Astrocyte of the hippocampus (primary cell): Measurements from ENCODE around the gene RALGAPB.

Source experiments
- DNase-seq: peaks from one replicate; pipeline ENCODE4 v3.0.0; 2011; ENCODE audit warnings: low read depth, low spot score

RALGAPB gene

DNA sequence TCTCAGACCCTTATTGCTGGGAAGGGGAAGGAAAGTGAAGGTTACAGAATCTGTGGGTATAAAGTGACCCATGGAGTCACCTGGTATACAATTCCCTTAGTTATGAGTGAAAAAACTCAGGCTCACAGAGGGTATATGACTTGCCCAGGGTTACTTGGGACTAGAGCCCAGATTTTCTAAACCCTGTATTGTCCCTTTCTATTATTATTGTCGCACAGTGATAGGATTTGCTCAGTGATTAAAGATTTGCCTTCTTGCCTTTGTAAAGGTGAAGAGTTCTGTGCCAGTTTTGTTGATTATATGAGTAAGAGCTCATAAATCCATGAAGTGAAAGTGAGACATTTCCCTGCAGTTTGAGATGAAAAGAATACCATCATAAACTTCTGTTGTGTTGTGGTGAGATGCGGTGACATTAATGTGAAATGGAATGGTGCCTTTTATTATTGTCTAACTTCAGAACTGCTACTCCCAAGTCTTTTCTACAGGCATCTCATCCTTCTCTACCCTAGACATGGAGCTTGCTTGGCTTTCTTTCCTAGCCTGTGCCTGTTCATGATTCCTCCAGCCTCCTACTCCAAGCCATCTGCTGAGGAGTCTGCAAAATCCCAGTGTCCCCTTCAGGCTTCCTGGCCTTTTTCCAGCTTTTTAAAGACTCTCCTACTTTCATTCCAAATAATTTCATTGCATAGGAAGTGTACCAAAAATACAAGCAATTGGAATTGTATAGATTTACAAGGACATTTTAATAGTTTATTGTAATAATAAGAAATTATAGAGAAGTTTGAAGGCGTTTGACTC, 74.8 kb downstream of the RALGAPB start:
- peak; percentile 5 for DNase-seq

DNA sequence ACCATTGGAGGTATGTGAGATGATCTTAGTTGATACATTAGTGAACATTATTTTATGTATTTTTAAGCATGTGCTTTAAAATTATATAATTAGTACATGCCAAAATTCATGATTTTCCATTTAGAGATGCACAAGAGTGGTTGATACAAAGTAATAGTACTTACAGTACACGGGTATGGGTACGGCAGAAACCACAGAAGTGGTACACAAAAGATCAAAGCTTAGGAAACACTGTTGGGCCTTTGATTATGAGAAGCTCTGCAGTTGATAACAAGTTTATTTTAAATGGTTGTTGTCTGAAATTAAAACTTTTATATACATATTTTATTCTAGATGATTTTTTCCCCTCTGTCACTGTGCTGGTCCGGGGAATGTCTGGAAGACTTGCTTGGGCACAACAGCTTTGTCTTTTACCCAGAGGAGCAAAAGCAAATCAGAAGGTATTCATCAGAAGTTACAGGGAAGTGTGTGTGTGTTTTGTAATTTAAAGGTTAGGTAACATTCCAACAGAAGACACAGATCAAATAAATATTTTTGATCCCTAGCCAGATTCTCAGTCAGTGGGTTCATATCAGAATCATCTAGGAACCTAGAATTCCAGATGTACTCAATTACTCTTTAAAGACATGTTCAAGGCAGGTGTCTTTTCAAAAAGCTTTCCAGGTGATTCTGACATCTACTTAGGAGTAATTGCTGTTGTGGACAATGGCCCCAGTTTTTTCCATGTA, 75.9 kb downstream of the RALGAPB start:
- DNase-seq: no peak

DNA sequence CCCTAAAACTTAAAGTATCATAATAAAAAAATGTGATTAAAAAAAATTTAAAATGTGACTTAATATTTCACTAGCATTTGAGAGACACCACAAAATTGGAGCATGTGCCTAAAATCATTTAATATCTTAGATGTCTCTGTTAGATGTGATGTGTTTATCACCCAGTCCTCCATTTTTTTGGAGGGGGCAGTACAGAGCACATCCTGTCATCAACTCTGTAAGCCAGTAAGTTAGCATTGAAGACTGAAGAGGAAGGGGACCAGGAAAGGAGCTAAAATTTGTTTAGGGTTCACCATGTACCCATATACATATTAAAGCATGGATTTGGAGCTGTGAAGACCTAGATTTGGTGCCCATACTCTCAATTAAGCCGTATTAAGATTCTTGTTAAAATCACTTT, 77.6 kb downstream of the RALGAPB start:
- DNase-seq: no peak

DNA sequence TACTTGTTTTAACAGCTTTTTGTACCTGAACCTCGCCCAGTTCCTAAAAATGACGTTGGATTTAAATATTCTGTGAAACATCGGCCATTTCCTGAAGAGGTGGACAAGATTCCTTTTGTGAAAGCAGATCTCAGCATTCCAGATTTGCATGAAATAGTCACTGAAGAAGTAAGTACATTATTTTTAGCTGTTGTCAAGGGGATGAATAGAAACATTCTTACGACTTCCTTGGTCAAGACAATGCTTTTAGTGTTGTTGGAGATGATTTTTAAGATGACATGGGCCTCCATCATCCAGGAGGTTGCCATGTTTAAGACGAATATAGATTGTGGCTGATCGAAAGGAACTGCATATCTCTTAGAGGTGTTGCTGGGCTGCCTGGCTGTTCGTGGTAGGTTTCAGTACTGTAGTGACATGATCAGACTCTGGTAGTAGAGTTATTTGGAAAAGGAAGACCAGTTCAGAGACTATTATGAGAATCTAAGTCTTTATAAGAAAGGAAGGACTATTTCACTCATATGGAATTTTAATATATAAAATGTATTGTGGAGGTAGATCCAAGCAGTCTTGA, 78.5 kb downstream of the RALGAPB start:
- no peak for DNase-seq

DNA sequence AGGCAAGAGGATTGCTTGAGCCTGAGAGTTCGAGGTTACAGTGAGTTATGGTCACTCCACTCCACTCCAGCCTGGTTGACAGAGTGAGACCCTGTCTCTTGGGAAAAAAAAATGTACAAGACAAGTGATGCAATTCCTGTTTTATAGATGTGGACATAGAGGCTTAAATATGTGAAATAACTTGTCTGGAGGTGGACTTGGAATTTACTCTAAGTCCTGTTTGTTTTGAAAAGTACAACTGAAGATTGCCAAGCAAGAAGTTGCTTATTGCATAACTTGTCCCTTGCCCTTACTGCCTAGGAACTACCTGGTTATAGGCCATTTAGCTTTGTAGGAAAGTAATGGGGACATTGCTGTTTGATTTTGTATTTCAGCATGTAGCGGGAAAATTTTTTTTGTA, 82.3 kb downstream of the RALGAPB start:
- DNase-seq: no peak

DNA sequence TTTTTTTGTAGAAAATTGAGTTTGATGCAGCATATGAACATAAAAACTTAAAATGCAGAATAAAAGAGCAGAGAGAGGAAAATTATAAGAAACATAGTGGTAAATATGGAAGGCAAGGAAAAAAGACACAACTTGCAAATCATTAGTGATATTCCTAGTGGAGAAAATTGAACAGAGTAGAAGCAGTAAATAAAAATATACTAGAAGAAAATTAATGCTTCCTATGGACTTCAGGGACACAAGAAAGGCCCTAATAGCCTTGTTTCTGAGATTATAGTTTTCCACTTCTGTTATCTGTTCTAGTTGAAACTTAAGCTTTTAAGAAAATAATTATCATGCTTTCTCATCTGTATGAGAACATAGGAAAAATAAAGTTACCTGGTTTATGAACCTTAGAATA, 82.8 kb downstream of the RALGAPB start:
- no peak for DNase-seq

DNA sequence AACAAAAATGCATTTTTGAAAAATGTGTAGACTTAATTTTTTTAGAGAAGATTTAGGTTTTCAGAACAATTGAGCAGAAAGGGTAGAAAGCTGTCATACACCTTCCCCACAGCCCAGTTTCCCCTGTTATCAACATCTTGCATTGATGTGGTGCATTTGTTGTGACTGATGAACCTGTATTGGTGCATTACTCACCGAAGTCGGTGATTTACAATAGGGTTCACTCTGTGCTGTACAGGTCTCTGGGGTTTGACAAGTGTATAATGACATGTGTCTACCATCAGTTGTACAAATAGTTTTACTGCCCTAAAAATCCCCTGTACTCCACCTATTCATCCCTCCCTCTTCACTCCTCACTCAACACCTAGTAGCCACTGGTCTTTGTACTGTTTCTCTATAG, 84.5 kb downstream of the RALGAPB start:
- DNase-seq: no peak

DNA sequence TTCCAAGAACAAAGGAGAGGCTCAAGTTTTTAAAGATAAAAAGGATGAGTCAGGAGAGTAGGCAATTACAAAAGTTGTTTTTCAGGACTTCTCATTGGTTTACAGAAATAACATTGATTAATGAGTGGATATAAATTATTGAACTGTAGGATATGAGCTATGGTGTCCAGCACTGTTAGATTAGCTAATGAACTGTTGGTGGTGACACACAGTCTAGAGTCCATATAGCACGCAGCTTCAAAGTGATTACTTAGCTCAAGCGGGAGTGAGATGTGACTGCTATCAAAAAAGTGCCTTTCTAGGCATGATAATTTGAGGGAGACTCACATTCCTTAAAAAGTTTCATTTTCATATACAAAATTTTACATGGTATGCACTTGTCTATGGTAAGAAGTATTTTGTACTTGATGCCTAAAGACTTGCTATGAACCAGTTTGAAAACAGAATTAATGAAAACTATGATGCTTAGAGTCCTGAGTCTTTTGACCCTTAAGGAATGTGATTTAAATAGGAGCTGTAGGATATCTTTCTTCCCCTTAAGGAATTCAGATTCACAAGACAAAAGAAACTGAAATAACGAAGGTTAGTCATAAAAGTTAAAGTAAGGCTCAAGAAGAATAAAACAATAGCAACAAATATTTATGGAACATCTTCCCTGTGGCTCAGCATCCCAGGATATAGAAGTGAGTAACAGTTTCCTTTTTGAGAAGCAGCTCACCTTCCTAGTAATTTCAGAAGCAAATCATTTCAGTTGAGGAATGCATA, 86.1 kb downstream of the RALGAPB start:
- DNase-seq: no peak

DNA sequence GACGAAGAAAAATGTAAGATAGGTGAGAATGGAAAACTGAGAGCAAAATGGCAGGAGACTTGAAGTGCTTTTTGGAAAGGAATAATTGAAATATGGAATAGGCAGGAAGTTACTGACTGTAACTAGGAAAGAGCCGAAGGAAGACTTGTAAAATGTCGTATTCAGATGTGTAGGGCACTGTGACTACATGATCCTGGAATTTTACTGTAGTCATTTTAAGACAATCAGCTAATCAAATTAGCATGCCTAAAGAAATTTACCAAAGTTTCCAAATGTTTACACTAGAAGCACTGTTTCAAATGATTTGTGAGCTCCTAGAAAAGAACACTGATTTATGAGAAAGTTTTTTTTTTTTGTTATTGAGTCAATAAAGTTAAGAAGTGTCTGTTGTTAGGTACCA, 87.1 kb downstream of the RALGAPB start:
- no peak for DNase-seq

DNA sequence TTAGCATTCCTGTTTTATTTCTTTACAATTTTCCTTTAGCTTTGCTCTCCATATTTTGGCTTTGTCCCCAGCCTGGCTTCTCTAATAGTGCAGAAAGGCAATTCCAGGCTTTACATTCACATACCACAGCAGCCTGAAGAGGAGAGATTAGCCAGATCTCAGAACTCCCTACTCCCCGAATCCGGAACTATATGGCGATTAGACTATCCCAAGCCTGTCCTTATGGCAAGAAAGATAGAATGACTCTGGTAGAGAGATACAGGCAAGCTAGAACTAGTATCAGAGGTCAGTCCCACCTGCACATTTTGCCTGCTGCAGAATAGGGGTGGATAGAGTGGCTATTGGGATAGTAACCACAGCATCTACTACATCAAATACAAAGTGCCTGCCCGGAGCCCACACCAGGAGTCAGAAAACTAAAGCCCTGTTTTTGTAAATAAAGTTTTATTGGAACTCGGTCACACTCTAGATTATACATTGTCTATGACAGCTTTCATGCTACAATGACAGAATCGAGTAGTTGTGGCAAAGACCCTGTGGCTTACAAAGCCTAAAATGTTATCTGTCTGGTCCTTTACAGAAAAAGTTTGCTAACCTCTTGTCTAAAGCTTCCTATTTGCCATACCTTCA, 91.3 kb downstream of the RALGAPB start:
- no peak for DNase-seq

DNA sequence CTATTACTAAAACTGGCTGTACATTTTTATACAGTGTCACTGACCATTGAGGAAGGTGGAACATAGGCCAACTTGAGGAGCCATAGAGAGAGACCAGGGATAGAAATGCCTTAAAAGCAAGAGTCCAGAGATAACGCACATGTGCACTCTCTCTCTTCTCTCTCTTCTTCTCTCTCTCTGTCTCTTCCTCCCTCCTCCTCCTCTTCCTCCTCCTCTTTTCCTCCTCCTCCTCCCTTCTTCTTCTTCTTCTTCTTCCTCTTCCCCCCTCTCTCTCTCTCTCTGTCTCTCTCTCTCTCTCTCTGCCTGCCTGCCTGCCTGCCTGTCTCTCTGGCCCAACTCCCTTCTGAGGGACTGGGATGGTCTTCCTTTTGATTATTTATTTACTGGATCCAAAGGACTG, 92.0 kb downstream of the RALGAPB start:
- no peak for DNase-seq

DNA sequence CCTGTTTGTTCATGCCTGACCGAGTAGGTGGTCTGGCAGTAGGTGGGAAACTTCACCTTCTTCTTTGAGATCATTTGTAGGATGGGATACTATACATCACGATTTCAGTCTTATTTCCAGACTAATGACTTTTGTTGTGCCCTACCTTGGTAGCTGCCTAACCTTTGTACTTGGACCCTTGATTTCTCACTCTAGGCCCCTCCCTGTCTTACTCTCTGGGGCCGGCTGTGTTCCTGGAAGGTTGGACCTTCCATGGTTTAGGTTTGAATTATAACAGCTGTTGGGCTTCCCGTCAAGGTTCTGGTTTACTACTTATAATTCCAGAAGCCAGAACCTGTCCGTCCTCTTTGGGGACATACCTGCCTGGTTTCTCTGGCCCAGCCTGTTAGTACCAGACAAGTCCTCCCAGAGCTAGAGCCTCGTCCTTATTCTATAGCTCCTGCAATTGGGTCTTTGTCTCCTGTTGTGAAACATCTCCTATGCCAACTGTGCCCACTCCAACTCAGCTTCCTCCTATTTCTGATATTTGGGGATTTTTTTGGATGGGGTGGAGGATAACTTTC, 93.5 kb downstream of the RALGAPB start:
- no peak for DNase-seq

DNA sequence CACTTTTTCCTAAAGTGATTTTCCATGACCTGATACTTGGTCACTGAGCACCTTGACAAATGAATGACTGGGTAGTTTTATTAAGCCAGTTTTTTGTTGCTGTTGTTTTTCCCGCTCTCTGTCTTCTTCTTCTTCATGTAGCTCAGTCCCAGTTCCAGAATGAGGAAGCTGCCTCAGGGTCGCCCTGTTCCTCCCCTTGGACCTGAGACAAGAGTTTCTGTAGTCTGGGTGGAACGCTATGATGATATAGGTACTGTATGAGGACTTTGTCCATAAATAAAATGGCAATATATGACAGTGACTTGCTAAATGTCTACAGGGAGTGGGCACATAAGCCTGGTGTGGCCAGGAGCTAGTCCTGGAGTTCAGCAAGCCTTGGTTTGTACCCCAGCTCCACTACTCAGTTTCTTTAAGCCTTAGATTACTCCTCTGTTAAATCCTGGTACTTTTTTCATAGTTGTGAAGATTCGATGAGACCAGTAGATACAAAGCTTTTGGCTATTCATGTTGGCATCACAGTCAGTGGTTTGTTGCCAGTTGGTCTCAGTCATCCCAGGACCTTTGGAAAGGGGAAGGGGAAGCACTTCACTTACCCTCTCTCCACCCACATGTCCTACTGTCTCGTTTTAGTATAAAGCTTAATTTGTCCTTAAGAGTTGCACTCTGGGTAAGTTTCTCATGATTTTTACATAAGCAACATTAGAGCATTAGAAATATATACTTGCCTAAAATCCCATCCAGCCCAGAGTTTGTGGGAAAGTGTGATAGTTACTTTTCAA, 97.3 kb downstream of the RALGAPB start:
- DNase-seq: no peak

DNA sequence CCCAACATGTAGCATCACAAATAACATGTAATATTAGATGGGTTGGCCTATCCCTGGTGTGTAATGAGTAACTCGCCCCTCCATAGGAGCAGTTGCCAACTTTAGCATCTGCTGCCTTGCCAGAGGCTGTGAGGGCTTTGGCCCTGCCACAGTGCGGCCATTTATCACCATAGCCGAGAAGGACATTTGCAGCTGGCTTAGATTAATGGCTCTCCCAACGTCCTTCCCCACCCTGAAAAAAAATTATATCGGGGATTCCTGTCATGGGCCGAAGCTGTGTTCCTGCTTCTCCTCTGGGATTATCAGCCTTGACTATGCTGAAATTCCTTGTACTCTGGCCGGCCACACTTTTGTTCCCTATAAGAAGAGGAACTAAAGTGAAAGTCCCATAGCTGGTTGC, 100.8 kb downstream of the RALGAPB start:
- DNase-seq: no peak

DNA sequence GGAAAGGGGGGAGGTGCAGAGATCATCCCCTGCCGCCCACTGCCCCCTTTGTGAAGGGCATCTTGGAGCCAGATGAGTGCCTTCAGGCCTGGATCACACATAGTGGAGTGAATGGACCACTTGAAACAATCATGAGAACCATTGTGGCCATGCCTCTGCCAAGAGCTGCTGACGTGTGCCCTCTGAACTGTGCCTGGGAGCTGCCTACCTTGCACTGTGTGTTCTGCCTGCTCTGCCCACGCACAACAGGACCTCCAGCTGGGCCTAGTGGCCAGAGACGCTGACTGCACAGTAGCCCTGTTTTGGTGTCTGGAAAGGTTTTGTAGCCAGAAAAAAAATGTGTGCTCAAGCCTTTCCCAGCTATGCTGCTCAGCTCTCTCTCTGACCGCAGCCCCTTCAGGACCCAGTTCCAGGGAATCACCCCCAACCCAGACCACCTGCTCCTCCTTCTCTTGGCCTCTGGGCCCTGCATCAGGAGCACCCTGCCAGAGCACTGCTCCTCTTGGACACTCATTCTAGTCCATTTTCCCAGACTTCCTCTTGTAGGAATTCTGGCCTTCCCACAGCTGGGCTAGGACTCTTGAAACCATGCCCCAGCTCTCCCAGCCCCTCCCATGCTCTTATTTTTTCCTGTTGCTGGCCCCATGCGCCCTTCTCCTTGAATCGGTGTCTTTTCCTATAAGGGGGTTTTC, 106.7 kb downstream of the RALGAPB start:
- DNase-seq: no peak

DNA sequence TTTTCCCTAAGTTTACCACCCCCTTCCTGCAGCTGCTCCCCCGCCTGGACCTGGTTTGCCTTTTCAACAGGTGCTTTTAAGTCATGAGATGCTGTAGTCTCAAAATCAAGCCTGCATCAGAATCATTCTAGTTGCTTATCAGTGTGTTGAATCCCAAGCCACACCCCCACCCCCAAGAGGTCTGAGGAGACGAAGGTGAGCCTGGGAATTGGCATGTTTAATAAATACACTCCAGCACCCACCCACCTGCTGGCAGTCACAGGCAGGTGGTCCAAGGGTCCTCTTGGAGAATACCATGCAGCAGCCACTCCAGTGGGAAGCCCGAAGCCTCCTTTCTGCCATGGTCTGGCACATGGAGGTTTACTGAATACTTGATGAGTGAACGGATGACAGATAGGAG, 107.3 kb downstream of the RALGAPB start:
- DNase-seq: no peak

DNA sequence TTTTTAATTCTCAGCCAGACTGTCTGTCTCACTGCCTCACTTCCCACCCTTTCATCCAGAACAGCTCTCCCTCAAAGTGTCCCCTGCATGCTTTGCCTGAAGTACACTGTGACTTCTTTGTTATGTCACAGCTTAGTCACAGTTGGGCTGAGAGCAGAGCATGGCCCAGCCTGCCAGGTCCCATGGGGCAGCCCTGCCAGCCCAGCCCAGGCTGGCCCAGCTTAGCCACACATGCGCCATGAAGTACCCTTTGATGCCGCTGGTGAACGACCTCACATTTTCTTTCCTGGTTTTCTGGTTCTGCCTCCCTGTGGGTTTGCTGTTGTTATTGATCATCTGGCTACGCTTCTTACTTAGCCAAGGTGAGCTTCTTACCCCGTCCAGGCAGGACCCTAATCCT, 108.4 kb downstream of the RALGAPB start, which contains the start of gene ADIG:
ADIG (plus strand) TSS at position 185 of the 400 bp plus-strand sequence; CDS start at position 239, 54 bp downstream.
- peak; percentile 35 for DNase-seq

DNA sequence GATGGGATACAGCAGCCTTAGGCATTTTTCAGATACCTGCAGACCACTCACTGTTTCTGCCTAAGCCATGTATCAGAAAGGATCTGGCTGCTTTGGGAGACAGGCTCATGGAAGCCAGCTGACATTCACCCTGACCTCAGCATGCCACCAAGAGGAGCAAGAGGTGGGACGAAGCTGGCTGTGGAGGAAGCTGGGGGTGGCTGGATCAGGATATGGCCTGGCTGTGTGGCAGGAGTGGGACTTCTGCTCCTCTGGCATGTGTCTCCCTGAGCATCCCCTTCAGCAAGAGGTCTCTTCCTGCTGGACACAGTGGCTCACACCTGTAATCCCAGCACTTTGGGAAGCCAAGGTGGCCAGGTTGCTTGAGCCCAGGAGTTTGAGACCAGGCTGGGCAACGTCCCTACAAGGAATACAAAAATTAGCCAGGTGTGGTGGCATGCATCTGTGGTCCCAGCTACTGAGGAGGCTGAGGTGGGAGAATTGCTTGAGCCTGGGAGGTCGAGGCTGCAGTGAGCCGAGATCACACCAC, 109.3 kb downstream of the RALGAPB start:
- no peak for DNase-seq

DNA sequence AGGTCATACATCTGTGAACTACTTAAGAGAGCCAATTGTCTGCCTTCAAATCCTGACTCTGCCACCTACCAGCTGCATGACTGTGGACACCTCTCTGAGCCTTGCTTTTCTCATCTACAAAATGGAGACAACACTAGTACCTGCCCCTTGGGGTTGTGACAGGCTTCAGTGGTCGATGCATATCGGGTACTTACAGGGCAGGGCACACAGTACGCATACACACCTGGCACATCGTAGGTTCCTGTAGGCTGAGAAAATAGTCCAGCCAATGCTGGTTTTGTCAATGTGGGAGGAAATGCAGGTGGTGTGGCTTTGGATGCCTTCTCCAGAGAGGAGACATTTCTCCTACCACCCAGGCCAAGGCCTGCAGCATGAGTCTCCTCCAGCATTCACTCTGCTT, 110.7 kb downstream of the RALGAPB start:
- DNase-seq: no peak
